SK-N-MC (cell line): ENCODE measurements around the gene ARFIP1.
"Not testable (repeated sequence)": the region's sequence is repeated elsewhere in the genome, so short reads cannot be mapped to it uniquely, and the experiment has no call there.

ENCODE experiments used
- DNase-seq: peaks from one replicate; pipeline ENCODE4 v3.0.0-alpha.2; 2011; ENCODE audit warnings: low read depth, low spot score
- H3K27ac ChIP-seq: fragments of 200-600 bp; sonication (generic); 2 replicates; pipeline ENCODE4 v1.5.1; 2016; ENCODE audit warnings: mixed run types
- H3K36me3 ChIP-seq: fragments of 200-600 bp; sonication (generic); 2 replicates; pipeline ENCODE4 v1.6.1; 2017; ENCODE audit warnings: antibody characterized with exemption, low read length, mixed read lengths; ENCODE audit not compliant: insufficient read depth
- H3K4me3 ChIP-seq: fragments of 200-600 bp; sonication (generic); 2 replicates; pipeline ENCODE4 v1.5.1; 2016
- H3K9ac ChIP-seq: fragments of 200-600 bp; sonication (generic); 2 replicates; pipeline ENCODE4 v1.8.0; 2017; ENCODE audit warnings: mixed run types, mixed read lengths; ENCODE audit not compliant: insufficient read length
- H3K9me3 ChIP-seq: fragments of 200-600 bp; sonication (generic); 2 replicates; pipeline ENCODE4 v1.6.1; 2017; ENCODE audit warnings: low read depth, mild to moderate bottlenecking, antibody characterized with exemption, low read length, moderate library complexity, mixed read lengths
- EZH2 ChIP-seq: fragments of 200-600 bp; sonication (generic); IDR thresholded peaks from one replicate; pipeline ENCODE4 v1.6.1; 2017; ENCODE audit warnings: antibody characterized with exemption
- FOXP2 ChIP-seq: optimal IDR thresholded peaks from 2 replicates; pipeline ENCODE3; 2011; ENCODE audit warnings: mild to moderate bottlenecking, moderate library complexity; ENCODE audit not compliant: insufficient read depth; ENCODE audit errors: extremely low read length, control extremely low read depth
- POLR2AphosphoS5 ChIP-seq: IDR thresholded peaks from 2 replicates; pipeline ENCODE4 v1.6.1; 2012; ENCODE audit warnings: mild to moderate bottlenecking, low read depth, low read length, borderline replicate concordance

The ARFIP1 gene

GRCh38 chr4:152819026-152819645 lies 39.4 kb downstream of the ARFIP1 start:
- no peak for DNase-seq
- TF ChIP-seq EZH2 = no peak
- no peak for TF ChIP-seq POLR2AphosphoS5
- TF ChIP-seq FOXP2 = no peak

GRCh38 chr4:152820073-152820472 lies 40.3 kb downstream of the ARFIP1 start:
- Histone ChIP-seq H3K27ac (no peak overlapping the region), H3K9me3 (no peaks in the 10 kb centered on the region), H3K36me3 (no peaks in the 10 kb centered on the region; the same call in 1 of the 2 replicates), H3K9ac (no peak overlapping the region), H3K4me3 (no peak overlapping the region)
- DNase-seq = no peak
- TF ChIP-seq EZH2 (no peak), POLR2AphosphoS5 (no peak), FOXP2 (no peak)

More at GRCh38 chr4:152819026-152819645, 39.4 kb downstream of the ARFIP1 start:
- no peak overlapping the region for H3K4me3 ChIP-seq
- no peaks in the 10 kb centered on the region for H3K9me3 ChIP-seq
- no peak overlapping the region for H3K9ac ChIP-seq
- no peak overlapping the region for H3K27ac ChIP-seq
- H3K36me3 ChIP-seq = no peaks in the 10 kb centered on the region; the same call in 1 of the 2 replicates

GRCh38 chr4:152822323-152822722 lies 42.6 kb downstream of the ARFIP1 start:
- H3K9ac ChIP-seq = no peak overlapping the region
- H3K4me3 ChIP-seq = no peak overlapping the region
- H3K36me3 ChIP-seq = no peaks in the 10 kb centered on the region; the same call in 1 of the 2 replicates
- TF ChIP-seq FOXP2 = no peak
- no peak for TF ChIP-seq EZH2
- TF ChIP-seq POLR2AphosphoS5 = no peak
- H3K27ac ChIP-seq = no peak overlapping the region
- DNase-seq = no peak
- H3K9me3 ChIP-seq = no peaks in the 10 kb centered on the region

DNA sequence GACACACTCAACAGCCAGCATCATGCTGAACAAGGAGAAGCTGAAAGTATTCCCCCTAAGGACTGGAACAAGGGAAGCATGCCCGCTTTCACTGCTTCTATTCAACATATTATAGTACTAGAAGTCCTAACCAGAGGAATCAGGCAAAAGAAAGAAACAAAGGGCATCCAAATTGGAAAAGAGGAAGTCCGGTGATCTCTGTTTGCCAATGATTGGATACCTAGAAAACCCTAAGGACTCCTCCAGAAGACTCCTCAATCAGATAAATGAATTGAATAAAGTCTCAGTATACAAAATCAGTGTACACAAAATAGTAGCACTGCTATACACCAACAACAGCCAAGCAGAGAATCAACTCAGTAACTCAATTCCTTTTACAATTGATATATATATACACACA lies 44.8 kb downstream of the ARFIP1 start:
- Histone ChIP-seq H3K4me3 (no peak overlapping the region), H3K27ac (no peak overlapping the region), H3K36me3 (no peaks in the 10 kb centered on the region; the same call in 1 of the 2 replicates), H3K9me3 (no peaks in the 10 kb centered on the region), H3K9ac (no peak overlapping the region)
- DNase-seq = no peak
- TF ChIP-seq FOXP2 (no peak), EZH2 (no peak)

DNA sequence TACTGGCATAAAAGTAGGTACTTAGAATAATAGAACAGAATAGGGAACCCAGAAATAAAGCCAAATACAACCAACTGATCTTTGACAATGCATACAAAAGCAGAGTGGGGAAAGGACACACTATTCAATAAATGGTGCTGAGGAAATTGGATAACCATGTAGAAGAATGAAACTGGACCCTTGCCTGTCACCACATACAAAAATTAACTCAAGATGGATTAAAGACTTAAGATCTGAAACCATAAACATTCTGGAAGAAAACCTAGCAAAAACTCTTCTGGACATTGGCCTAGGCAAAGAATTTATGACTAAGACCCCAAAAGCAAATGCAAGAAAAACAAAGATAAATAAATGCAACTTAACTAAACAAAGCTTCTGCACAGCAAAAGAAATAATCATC lies 45.6 kb downstream of the ARFIP1 start:
- TF ChIP-seq FOXP2 (no peak), POLR2AphosphoS5 (no peak)
- Histone ChIP-seq H3K4me3 (no peak overlapping the region), H3K9me3 (no peaks in the 10 kb centered on the region), H3K27ac (no peak overlapping the region), H3K36me3 (no peaks in the 10 kb centered on the region), H3K9ac (no peak overlapping the region)
- DNase-seq = no peak

GRCh38 chr4:152828122-152828521 lies 48.4 kb downstream of the ARFIP1 start:
- no peak for TF ChIP-seq FOXP2
- TF ChIP-seq POLR2AphosphoS5 = no peak
- no peak for DNase-seq

GRCh38 chr4:152831416-152831815 lies 51.7 kb downstream of the ARFIP1 start:
- no peak for DNase-seq
- no peaks in the 10 kb centered on the region; the same call in 1 of the 2 replicates for H3K36me3 ChIP-seq
- no peak for TF ChIP-seq POLR2AphosphoS5
- no peak for TF ChIP-seq EZH2
- TF ChIP-seq FOXP2 = no peak

More at GRCh38 chr4:152828122-152828521, 48.4 kb downstream of the ARFIP1 start:
- no peaks in the 10 kb centered on the region; the same call in 1 of the 2 replicates for H3K36me3 ChIP-seq
- H3K9me3 ChIP-seq = no peaks in the 10 kb centered on the region
- no peak overlapping the region for H3K27ac ChIP-seq
- no peak overlapping the region for H3K9ac ChIP-seq
- H3K4me3 ChIP-seq = no peak overlapping the region

GRCh38 chr4:152836936-152837335 lies 57.2 kb downstream of the ARFIP1 start:
- Histone ChIP-seq H3K9ac (no peak overlapping the region), H3K4me3 (no peak overlapping the region), H3K9me3 (no peaks in the 10 kb centered on the region), H3K36me3 (no peaks in the 10 kb centered on the region; the same call in 1 of the 2 replicates), H3K27ac (no peak overlapping the region)
- TF ChIP-seq FOXP2 (no peak), EZH2 (no peak), POLR2AphosphoS5 (no peak)
- no peak for DNase-seq

More at GRCh38 chr4:152831416-152831815, 51.7 kb downstream of the ARFIP1 start:
- no peak overlapping the region for H3K4me3 ChIP-seq
- H3K27ac ChIP-seq = no peak overlapping the region
- H3K9me3 ChIP-seq = no peaks in the 10 kb centered on the region
- H3K9ac ChIP-seq = no peak overlapping the region

DNA sequence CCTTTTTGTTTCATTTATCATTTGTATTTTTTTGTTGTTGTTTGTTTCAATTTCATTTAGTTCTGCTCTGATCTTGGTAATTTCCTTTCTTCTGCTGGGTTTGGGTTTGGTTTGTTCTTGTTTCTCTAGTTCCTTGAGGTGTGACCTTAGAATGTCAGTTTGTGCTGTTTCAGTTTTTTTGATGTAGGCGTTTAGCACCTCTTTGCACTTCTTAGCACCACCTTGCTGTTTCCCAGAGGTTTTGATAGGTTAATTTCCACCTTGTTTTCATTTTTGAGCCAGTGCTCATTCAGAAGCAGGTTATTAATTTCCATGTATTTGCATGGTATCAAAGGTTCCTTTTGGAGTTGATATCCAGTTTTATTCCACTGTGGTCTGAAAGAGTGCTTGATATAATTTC lies 60.0 kb downstream of the ARFIP1 start:
- not testable (repeated sequence) for H3K4me3 ChIP-seq, H3K9ac ChIP-seq, H3K36me3 ChIP-seq, H3K9me3 ChIP-seq, DNase-seq, H3K27ac ChIP-seq
